Endometrial microvascular endothelial cells (primary cell): ENCODE measurements around the gene NTMT1. TPM values are rescaled to one million over a fixed set of nuclear protein-coding genes. Genes with fewer than 3 reads are reported as not detected.

Source experiments
- in situ Hi-C: cut with HindIII; loops from 2 replicates; pipeline ENCODE4 v1.10.0; 2017; ENCODE audit warnings: low sequenced_read_pairs, low pct_unique_long_range_greater_than_20kb; ENCODE audit errors: inconsistent ontology term
- total RNA-seq: library from RNA; depleted of rRNA; stranded (reverse); fragments of >200 nt; gene quantifications from one replicate; pipeline ENCODE4 v1.2.3, GENCODE V29; 2015; ENCODE audit errors: inconsistent ontology term

The NTMT1 gene
- total RNA-seq, 1 donor from 2014 or later, result 64.0 TPM

- in situ Hi-C loops, result no loop called here
Measured at GRCh38 chr9:129612123-129612522, 13.8 kb upstream of the NTMT1 start.

- in situ Hi-C loops, result no loop called here
Measured at GRCh38 chr9:129612815-129613519, 13.0 kb upstream of the NTMT1 start.

- in situ Hi-C loops, result no loop called here
Measured at GRCh38 chr9:129613520-129614175, 12.3 kb upstream of the NTMT1 start.

- in situ Hi-C loops, result no loop called here
Measured at GRCh38 chr9:129614932-129615331, 11.0 kb upstream of the NTMT1 start.

- in situ Hi-C loops, result no loop called here
Measured at GRCh38 chr9:129615407-129616285, 10.3 kb upstream of the NTMT1 start.

GRCh38 chr9:129617167-129617566, 8.8 kb upstream of the NTMT1 start:
- in situ Hi-C loops, result no loop called here

- in situ Hi-C loops, result loop anchor here (10.0 kb wide), 1 partner anchor 485 kb away; no protein-coding TSS in a partner anchor
Measured at GRCh38 chr9:129619787-129620668, 5.9 kb upstream of the NTMT1 start.

- in situ Hi-C loops, result loop anchor here (10.0 kb wide), 1 partner anchor 486 kb away; no protein-coding TSS in a partner anchor
Measured at GRCh38 chr9:129620669-129621295, 5.2 kb upstream of the NTMT1 start, which contains the start of gene C9orf50. TSS of gene C9orf50 (minus strand) at chr9:129621101. CDS start at chr9:129620574, 527 bp downstream.

- in situ Hi-C loops, result loop anchor here (10.0 kb wide), 1 partner anchor 489 kb away; no protein-coding TSS in a partner anchor
Measured at GRCh38 chr9:129623331-129623730, 2.6 kb upstream of the NTMT1 start.

GRCh38 chr9:129624168-129624759, 1.7 kb upstream of the NTMT1 start:
- in situ Hi-C loops, result loop anchor here (10.0 kb wide), 1 partner anchor 489 kb away; no protein-coding TSS in a partner anchor

GRCh38 chr9:129624947-129625346, 1.0 kb upstream of the NTMT1 start:
- in situ Hi-C loops, result loop anchor here (10.0 kb wide), 1 partner anchor 490 kb away; no protein-coding TSS in a partner anchor

- in situ Hi-C loops, result loop anchor here (10.0 kb wide), 1 partner anchor 492 kb away; no protein-coding TSS in a partner anchor
Measured at GRCh38 chr9:129626625-129627284, 792 bp downstream of the NTMT1 start.

- in situ Hi-C loops, result loop anchor here (10.0 kb wide), 1 partner anchor 493 kb away; no protein-coding TSS in a partner anchor
Measured at GRCh38 chr9:129627556-129628440, 1.8 kb downstream of the NTMT1 start.

- in situ Hi-C loops, result loop anchor here (10.0 kb wide), 1 partner anchor 494 kb away; no protein-coding TSS in a partner anchor
Measured at GRCh38 chr9:129628709-129629108, 2.7 kb downstream of the NTMT1 start.

- in situ Hi-C loops, result loop anchor here (10.0 kb wide), 1 partner anchor 495 kb away; no protein-coding TSS in a partner anchor
Measured at GRCh38 chr9:129629251-129629820, 3.4 kb downstream of the NTMT1 start.
